Smooth muscle cell (in vitro differentiated cells): ENCODE data around the gene ANTXR1. TPM values are rescaled to one million over a fixed set of nuclear protein-coding genes. Genes with fewer than 3 reads are reported as not detected.

Source experiments
- DNase-seq: peaks from one replicate; lab custom pipeline; 2025; ENCODE audit not compliant: unreplicated experiment; lab: John Stamatoyannopoulos, UW
- H2AFZ ChIP-seq: fragments of 200-600 bp; sonication (generic); 2 replicates; pipeline ENCODE4 v1.6.0; 2016; ENCODE audit warnings: antibody characterized with exemption, low read depth, mild to moderate bottlenecking
- H3F3A ChIP-seq: fragments of 200-600 bp; sonication (generic); 2 replicates; pipeline ENCODE4 v1.6.0; 2017; ENCODE audit warnings: antibody characterized with exemption, low read depth
- H3K27ac ChIP-seq: fragments of 200-600 bp; sonication (generic); 2 replicates; pipeline ENCODE4 v1.5.1; 2016; ENCODE audit warnings: low read depth, mild to moderate bottlenecking
- H3K27me3 ChIP-seq: fragments of 200-600 bp; sonication (generic); 2 replicates; pipeline ENCODE4 v1.6.1; 2016; ENCODE audit warnings: low read depth, mild to moderate bottlenecking
- H3K36me3 ChIP-seq: fragments of 200-600 bp; sonication (generic); 2 replicates; pipeline ENCODE4 v1.5.1; 2016; ENCODE audit warnings: low read depth
- H3K4me1 ChIP-seq: fragments of 200-600 bp; sonication (generic); 2 replicates; pipeline ENCODE4 v1.5.1; 2016; ENCODE audit warnings: low read depth
- H3K4me2 ChIP-seq: fragments of 200-600 bp; sonication (generic); 2 replicates; pipeline ENCODE4 v1.6.0; 2016; ENCODE audit warnings: mild to moderate bottlenecking
- H3K4me3 ChIP-seq: fragments of 200-600 bp; sonication (generic); 2 replicates; pipeline ENCODE4 v1.5.1; 2016; ENCODE audit warnings: mild to moderate bottlenecking
- H3K79me2 ChIP-seq: fragments of 200-600 bp; sonication (generic); 2 replicates; pipeline ENCODE4 v1.6.0; 2016; ENCODE audit warnings: low read depth, mild to moderate bottlenecking
- H3K9ac ChIP-seq: fragments of 200-600 bp; sonication (generic); 2 replicates; pipeline ENCODE4 v1.6.0; 2016; ENCODE audit warnings: low read depth
- H3K9me3 ChIP-seq: fragments of 200-600 bp; sonication (generic); replicated peaks from 2 replicates; pipeline ENCODE4 v1.5.1; 2016; ENCODE audit warnings: low read depth
- H4K20me1 ChIP-seq: fragments of 200-600 bp; sonication (generic); 2 replicates; pipeline ENCODE4 v1.6.0; 2016; ENCODE audit warnings: low read depth
- WGBS: methylation state at CpG from one replicate; pipeline ENCODE4 v1.1.7; 2016; ENCODE audit warnings: low lambda C conversion rate; 5-methylcytosine and 5-hydroxymethylcytosine counted together
- polyA plus RNA-seq: library from polyadenylated mRNA; unstranded; fragments of >200 nt; fragmentation: Nextera tagmentation; extraction: Ambion mirVana; gene quantifications from 2 replicates; pipeline ENCODE4 v1.2.1, GENCODE V29; 2016
- total RNA-seq: library from RNA; depleted of rRNA; stranded (reverse); fragments of >200 nt; gene quantifications from 2 replicates; pipeline ENCODE4 v1.2.3, GENCODE V29; 2014
- TF ChIP-seq, protein P1 (sequence below): fragments of 200-600 bp; sonication (generic); IDR thresholded peaks from 2 replicates; pipeline ENCODE4 v1.5.1; 2017; ENCODE audit warnings: borderline replicate concordance, mild to moderate bottlenecking, antibody characterized with exemption; ENCODE audit not compliant: insufficient read depth, poor library complexity, severe bottlenecking

Gene ANTXR1
- total and polyA plus RNA-seq, 2 experiments from 2014 or later, result 292 to 309 TPM

DNA sequence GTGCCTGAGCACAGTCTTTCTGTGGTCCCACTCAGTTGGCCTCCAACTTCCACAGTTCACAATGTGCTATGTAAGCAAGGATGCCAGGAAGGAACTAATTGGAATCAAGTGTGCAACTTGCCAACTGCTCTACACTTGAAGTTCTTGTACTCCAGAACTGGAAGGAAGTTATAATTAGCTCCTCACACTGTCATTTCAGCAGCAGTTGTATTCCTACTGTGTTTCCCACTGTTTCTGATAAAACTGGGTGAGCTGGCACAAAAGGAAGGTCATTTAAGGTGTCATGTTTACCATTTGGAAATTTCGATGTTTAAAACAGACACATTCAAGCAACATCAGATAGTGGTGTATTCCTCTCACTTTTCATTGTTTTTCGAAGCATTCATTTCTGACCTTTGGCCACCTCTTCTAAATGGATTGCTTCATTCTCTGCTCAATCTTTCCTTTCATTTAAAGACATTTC lies 84.2 kb downstream of the ANTXR1 start:
- no peak overlapping the region for H3K4me2 ChIP-seq
- DNase-seq, result no peak
- no peak overlapping the region for H3K9ac ChIP-seq
- no peaks in the 10 kb centered on the region for H3K79me2 ChIP-seq
- 95% methylated on average over 2 of the region's 2 CpGs for WGBS
- H2AFZ ChIP-seq, result no peak overlapping the region
- H3K4me1 ChIP-seq, result peaks cover 5% of the 10 kb centered on the region
- H3K4me3 ChIP-seq, result no peak overlapping the region
- no peaks in the 10 kb centered on the region for H3K27me3 ChIP-seq
- TF ChIP-seq, protein P1, sequence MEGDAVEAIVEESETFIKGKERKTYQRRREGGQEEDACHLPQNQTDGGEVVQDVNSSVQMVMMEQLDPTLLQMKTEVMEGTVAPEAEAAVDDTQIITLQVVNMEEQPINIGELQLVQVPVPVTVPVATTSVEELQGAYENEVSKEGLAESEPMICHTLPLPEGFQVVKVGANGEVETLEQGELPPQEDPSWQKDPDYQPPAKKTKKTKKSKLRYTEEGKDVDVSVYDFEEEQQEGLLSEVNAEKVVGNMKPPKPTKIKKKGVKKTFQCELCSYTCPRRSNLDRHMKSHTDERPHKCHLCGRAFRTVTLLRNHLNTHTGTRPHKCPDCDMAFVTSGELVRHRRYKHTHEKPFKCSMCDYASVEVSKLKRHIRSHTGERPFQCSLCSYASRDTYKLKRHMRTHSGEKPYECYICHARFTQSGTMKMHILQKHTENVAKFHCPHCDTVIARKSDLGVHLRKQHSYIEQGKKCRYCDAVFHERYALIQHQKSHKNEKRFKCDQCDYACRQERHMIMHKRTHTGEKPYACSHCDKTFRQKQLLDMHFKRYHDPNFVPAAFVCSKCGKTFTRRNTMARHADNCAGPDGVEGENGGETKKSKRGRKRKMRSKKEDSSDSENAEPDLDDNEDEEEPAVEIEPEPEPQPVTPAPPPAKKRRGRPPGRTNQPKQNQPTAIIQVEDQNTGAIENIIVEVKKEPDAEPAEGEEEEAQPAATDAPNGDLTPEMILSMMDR, result no peak
- peaks cover 32% of the 10 kb centered on the region for H3F3A ChIP-seq
- no peaks in the 10 kb centered on the region for H3K9me3 ChIP-seq
- peaks cover 9% of the 10 kb centered on the region for H3K36me3 ChIP-seq
- peak overlapping the region; percentile 82 for H3K27ac ChIP-seq
- H4K20me1 ChIP-seq, result no peaks in the 10 kb centered on the region

DNA sequence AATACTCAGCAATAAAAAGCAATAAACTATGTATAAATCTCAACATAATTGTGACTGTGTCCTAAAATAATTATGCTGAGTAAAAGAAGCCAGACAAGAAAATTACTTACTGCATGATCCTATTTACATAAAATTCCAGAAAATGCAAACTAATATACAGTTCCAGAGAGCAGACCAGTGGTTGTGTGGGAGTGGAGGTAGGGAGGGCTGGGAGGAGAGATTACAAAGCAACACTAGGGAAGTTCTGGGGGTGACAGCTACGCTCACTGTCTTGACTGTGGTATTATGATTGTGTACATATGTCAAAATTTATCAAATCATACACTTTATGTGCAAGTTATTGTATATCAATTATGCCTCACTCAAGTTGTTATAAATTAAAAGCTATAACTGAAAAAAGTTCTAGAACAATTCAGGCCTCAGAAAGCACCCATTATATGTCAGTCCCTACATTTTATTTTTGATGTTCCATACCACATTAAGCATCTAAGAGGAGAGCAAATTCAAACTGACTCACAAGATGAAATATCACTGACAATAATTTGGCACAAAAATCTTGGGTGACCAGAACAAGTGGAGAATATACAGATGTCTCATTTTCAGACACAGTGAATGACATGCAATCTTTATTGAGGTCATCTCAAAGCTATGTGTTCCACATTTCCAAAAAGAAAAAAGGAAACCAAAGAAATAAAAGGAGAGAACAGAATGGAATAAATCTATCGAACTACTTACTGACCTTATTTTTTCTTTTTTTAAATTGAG lies 85.1 kb downstream of the ANTXR1 start:
- H3K4me1 ChIP-seq, result peaks cover 5% of the 10 kb centered on the region
- H3K4me2 ChIP-seq, result no peak overlapping the region
- 66% methylated on average over 2 of the region's 2 CpGs for WGBS
- H3F3A ChIP-seq, result peaks cover 30% of the 10 kb centered on the region
- no peaks in the 10 kb centered on the region for H3K27me3 ChIP-seq
- no peak overlapping the region for H2AFZ ChIP-seq
- DNase-seq, result no peak
- peak overlapping the region; percentile 82 for H3K27ac ChIP-seq
- peaks cover 7% of the 10 kb centered on the region for H3K36me3 ChIP-seq
- H3K4me3 ChIP-seq, result no peak overlapping the region
- TF ChIP-seq, protein P1, result no peak
- H3K9me3 ChIP-seq, result no peaks in the 10 kb centered on the region
- H3K79me2 ChIP-seq, result no peaks in the 10 kb centered on the region
- H3K9ac ChIP-seq, result no peak overlapping the region
- H4K20me1 ChIP-seq, result no peaks in the 10 kb centered on the region

DNA sequence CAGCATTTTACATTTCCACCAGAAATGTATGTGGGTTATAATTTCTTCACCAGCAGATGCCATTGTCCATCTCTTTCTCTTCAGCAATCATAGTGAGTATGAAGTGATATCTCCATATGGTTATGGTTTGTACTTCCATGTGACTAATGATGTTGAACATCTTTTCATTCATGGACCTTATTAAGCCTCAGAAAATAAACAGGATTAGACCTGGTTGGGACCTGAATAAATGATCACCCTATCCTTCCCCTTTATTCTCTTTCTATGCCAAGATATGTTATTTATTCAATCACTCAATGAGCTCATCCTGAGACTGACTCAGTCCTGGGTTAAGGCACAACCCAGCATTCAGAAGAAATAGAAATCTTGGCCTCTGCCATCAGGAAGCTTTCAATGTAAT lies 86.6 kb downstream of the ANTXR1 start:
- TF ChIP-seq, protein P1, result no peak
- peak overlapping the region; percentile 59 for H3K27ac ChIP-seq
- H3K9ac ChIP-seq, result no peak overlapping the region
- no peak for DNase-seq
- H3K27me3 ChIP-seq, result no peaks in the 10 kb centered on the region
- H3K4me2 ChIP-seq, result peak overlapping the region; percentile 4
- H3K4me3 ChIP-seq, result no peak overlapping the region
- H3K4me1 ChIP-seq, result peaks cover 5% of the 10 kb centered on the region
- peaks cover 11% of the 10 kb centered on the region for H3K36me3 ChIP-seq
- H2AFZ ChIP-seq, result no peak overlapping the region
- H3K9me3 ChIP-seq, result no peaks in the 10 kb centered on the region
- H4K20me1 ChIP-seq, result no peaks in the 10 kb centered on the region
- H3F3A ChIP-seq, result peaks cover 30% of the 10 kb centered on the region
- H3K79me2 ChIP-seq, result no peaks in the 10 kb centered on the region

DNA sequence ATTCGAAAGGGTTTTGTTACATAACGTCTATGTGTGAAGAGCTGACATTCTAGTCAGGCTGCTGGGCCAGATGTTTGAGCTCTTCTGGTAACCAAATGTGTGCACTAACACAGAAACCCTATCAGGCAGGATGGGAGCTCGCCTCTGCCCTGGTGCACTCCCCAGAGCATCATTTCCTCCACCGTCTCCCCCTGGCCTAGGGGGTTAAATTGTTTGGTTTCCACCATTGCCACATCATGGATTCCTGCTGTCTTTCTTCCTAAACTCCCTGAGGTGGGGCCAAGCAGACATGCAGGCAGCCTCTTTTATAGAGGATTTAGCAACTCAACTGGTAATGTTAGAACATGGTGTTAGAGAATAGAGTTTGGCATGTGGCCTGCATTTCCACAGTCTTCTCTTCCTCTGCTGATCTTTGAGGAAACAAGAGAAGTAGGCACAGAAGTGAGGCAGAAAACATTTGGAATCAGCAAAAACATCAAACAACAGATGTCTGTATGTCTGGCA lies 87.3 kb downstream of the ANTXR1 start:
- Histone ChIP-seq H3F3A (peaks cover 28% of the 10 kb centered on the region), H3K9me3 (no peaks in the 10 kb centered on the region), H3K4me3 (no peak overlapping the region), H4K20me1 (no peaks in the 10 kb centered on the region), H3K79me2 (no peaks in the 10 kb centered on the region), H3K4me1 (peaks cover 5% of the 10 kb centered on the region), H3K27me3 (no peaks in the 10 kb centered on the region), H3K27ac (peak overlapping the region; percentile 59), H2AFZ (no peak overlapping the region), H3K36me3 (peaks cover 13% of the 10 kb centered on the region), H3K4me2 (no peak overlapping the region), H3K9ac (no peak overlapping the region)
- 26% methylated on average over 4 of the region's 4 CpGs for WGBS
- DNase-seq, result no peak
- TF ChIP-seq, protein P1, result no peak
